ENCODE results near the gene OLFM4.

OLFM4 gene

GRCh38 chr13:53092931-53093330 is 64.3 kb downstream of the OLFM4 start:
- no peak for DNase-seq (ENCODE audit: extremely low spot score)
- no peak for TF ChIP-seq ARNT (IDR thresholded peaks at IDR 0.05)
- TF ChIP-seq FOXA1 (IDR thresholded peaks at IDR 0.05): no peak
- TF ChIP-seq PKNOX1 (IDR thresholded peaks at IDR 0.05): no peak
- no peak for TF ChIP-seq FOXM1 (IDR thresholded peaks at IDR 0.05; ENCODE audit: borderline replicate concordance)
- no peak for TF ChIP-seq SP1 (IDR thresholded peaks at IDR 0.05)
- TF ChIP-seq ELF4 (IDR thresholded peaks at IDR 0.05): no peak
- no peak for TF ChIP-seq L3MBTL2 (conservative IDR thresholded peaks at IDR 0.05)
- no peak for TF ChIP-seq LEF1 (IDR thresholded peaks at IDR 0.05; ENCODE audit: borderline replicate concordance)
- TF ChIP-seq ZNF384 (IDR thresholded peaks at IDR 0.05): no peak
- TF ChIP-seq TARDBP (IDR thresholded peaks at IDR 0.05): no peak
- no peak for TF ChIP-seq NFRKB (IDR thresholded peaks at IDR 0.05)
- no peak for TF ChIP-seq HDGF (IDR thresholded peaks at IDR 0.05; ENCODE audit: borderline replicate concordance)
- no peak for TF ChIP-seq SUZ12 (IDR thresholded peaks at IDR 0.05)
- TF ChIP-seq CTBP1 (IDR thresholded peaks at IDR 0.05; ENCODE audit: borderline replicate concordance): no peak
- no peak for TF ChIP-seq FOXK2 (IDR thresholded peaks at IDR 0.05)
- TF ChIP-seq BHLHE40 (IDR thresholded peaks at IDR 0.05; ENCODE audit: borderline replicate concordance): no peak
- ChIA-PET CTCF (no interaction called here), POLR2A (no interaction called here)

- TF ChIP-seq SUZ12 (IDR thresholded peaks at IDR 0.05) (no peak), BHLHE40 (IDR thresholded peaks at IDR 0.05; ENCODE audit: borderline replicate concordance) (no peak)
Observed at GRCh38 chr13:53098455-53098854, 69.8 kb downstream of the OLFM4 start.

GRCh38 chr13:53100394-53101063 is 71.9 kb downstream of the OLFM4 start:
- POLR2A ChIA-PET: no interaction called here
- no peak for TF ChIP-seq FOXM1 (IDR thresholded peaks at IDR 0.05; ENCODE audit: borderline replicate concordance)
- no peak for TF ChIP-seq ARNT (IDR thresholded peaks at IDR 0.05)
- TF ChIP-seq HDGF (IDR thresholded peaks at IDR 0.05; ENCODE audit: borderline replicate concordance): no peak
- TF ChIP-seq SP1 (IDR thresholded peaks at IDR 0.05): no peak
- TF ChIP-seq L3MBTL2 (conservative IDR thresholded peaks at IDR 0.05): no peak
- TF ChIP-seq TARDBP (IDR thresholded peaks at IDR 0.05): no peak
- CTCF ChIA-PET: no interaction called here

More at GRCh38 chr13:53098455-53098854, 69.8 kb downstream of the OLFM4 start:
- CTCF ChIA-PET: no interaction called here
- DNase-seq (ENCODE audit: extremely low spot score): no peak
- POLR2A ChIA-PET: no interaction called here

More at GRCh38 chr13:53100394-53101063, 71.9 kb downstream of the OLFM4 start:
- no peak for DNase-seq (ENCODE audit: extremely low spot score)

Measured in HEK293T (cell line).